DND-41 (cell line): ENCODE results near the gene SPECC1.

Source experiments
- CTCF ChIP-seq: IDR thresholded peaks from 2 replicates; pipeline ENCODE4 v1.5.1; 2012; ENCODE audit warnings: borderline replicate concordance, low read length, moderate library complexity, mild to moderate bottlenecking; ENCODE audit not compliant: poor library complexity, severe bottlenecking; ENCODE audit errors: extremely low read depth
- EZH2 ChIP-seq: IDR thresholded peaks from 3 replicates; pipeline ENCODE4 v1.6.1; 2012; ENCODE audit warnings: borderline replicate concordance, low read depth, mild to moderate bottlenecking, moderate library complexity, low read length, inconsistent platforms; ENCODE audit not compliant: severe bottlenecking

- TF ChIP-seq EZH2, result no peak
- TF ChIP-seq CTCF, result no peak
Observed at GRCh38 chr17:20039037-20039436, 29.9 kb downstream of the SPECC1 start.
